HepG2 (cell line): ENCODE results near the gene RBM12. TPM values are rescaled to one million over a fixed set of nuclear protein-coding genes. Genes with fewer than 3 reads are reported as not detected.

ENCODE experiments used
- AKAP8 ChIP-seq: sonication (generic); formaldehyde crosslinking; IDR thresholded peaks from 2 replicates; pipeline ENCODE4 v1.5.1; 2020; ENCODE audit warnings: mild to moderate bottlenecking, missing genetic modification reagents
- AKNA ChIP-seq: sonication (generic); formaldehyde crosslinking; IDR thresholded peaks from 2 replicates; pipeline ENCODE4 v1.4.0; 2020; ENCODE audit warnings: missing genetic modification reagents, borderline replicate concordance
- ATF7 ChIP-seq, 2 experiments: fragments of 450-650 bp in 1 of 2; sonication (generic) in 1 of 2; formaldehyde crosslinking in 1 of 2; IDR thresholded peaks; 2 replicates each; pipeline versions ENCODE4 v1.4.0 to v1.6.1; 2016 to 2020; ENCODE audit warnings: antibody characterized with exemption in 1 of 2, mild to moderate bottlenecking in 1 of 2, missing genetic modification reagents in 1 of 2
- CEBPB ChIP-seq: IDR thresholded peaks from 2 replicates; pipeline ENCODE4 v1.6.1; 2011; ENCODE audit warnings: low read depth, low read length, improper control_type of control experiment, borderline replicate concordance
- DMAP1 ChIP-seq: IDR thresholded peaks from 2 replicates; pipeline ENCODE4 v1.6.1; 2016
- ELF3 ChIP-seq: IDR thresholded peaks from 2 replicates; pipeline ENCODE4 v1.6.1; 2016; ENCODE audit warnings: missing genetic modification reagents, missing compliant biosample characterization
- FLYWCH1 ChIP-seq: sonication (generic); formaldehyde crosslinking; IDR thresholded peaks from 2 replicates; pipeline ENCODE4 v1.8.1; 2023; ENCODE audit warnings: mild to moderate bottlenecking, missing genetic modification reagents
- FUBP1 ChIP-seq: sonication (generic); formaldehyde crosslinking; IDR thresholded peaks from 2 replicates; pipeline ENCODE4 v1.5.1; 2020; ENCODE audit warnings: missing genetic modification reagents, mild to moderate bottlenecking, borderline replicate concordance
- HMGA1 ChIP-seq: sonication (generic); formaldehyde crosslinking; conservative IDR thresholded peaks from 2 replicates; pipeline ENCODE4 v1.4.0; 2020; ENCODE audit warnings: missing genetic modification reagents
- HOXA5 ChIP-seq: sonication (generic); formaldehyde crosslinking; IDR thresholded peaks from 2 replicates; pipeline ENCODE4 v1.4.0; 2020; ENCODE audit warnings: missing genetic modification reagents
- IKZF1 ChIP-seq: fragments of 450-650 bp; IDR thresholded peaks from 2 replicates; pipeline ENCODE4 v1.7.1; 2016
- ISL2 ChIP-seq: sonication (generic); formaldehyde crosslinking; IDR thresholded peaks from 2 replicates; pipeline ENCODE4 v1.5.0; 2020; ENCODE audit warnings: missing genetic modification reagents
- KAT7 ChIP-seq: IDR thresholded peaks from 2 replicates; pipeline ENCODE4 v1.6.1; 2018; ENCODE audit warnings: borderline replicate concordance, missing compliant biosample characterization
- MED13 ChIP-seq: sonication (generic); formaldehyde crosslinking; IDR thresholded peaks from 2 replicates; pipeline ENCODE4 v1.5.0; 2020; ENCODE audit warnings: missing genetic modification reagents
- NFE2L1 ChIP-seq: sonication (generic); formaldehyde crosslinking; IDR thresholded peaks from 2 replicates; pipeline ENCODE4 v1.4.0; 2020; ENCODE audit warnings: missing genetic modification reagents, mild to moderate bottlenecking, borderline replicate concordance
- NR2C2 ChIP-seq: sonication (generic); formaldehyde crosslinking; IDR thresholded peaks from 2 replicates; pipeline ENCODE4 v1.4.0; 2020; ENCODE audit warnings: missing genetic modification reagents, mild to moderate bottlenecking, moderate library complexity, borderline replicate concordance
- TBP ChIP-seq: sonication (generic); formaldehyde crosslinking; IDR thresholded peaks from 2 replicates; pipeline ENCODE4 v1.5.0; 2020; ENCODE audit warnings: missing genetic modification reagents
- THAP11 ChIP-seq: IDR thresholded peaks from 2 replicates; pipeline ENCODE4 v1.6.1; 2016; ENCODE audit warnings: missing biosample characterization, missing genetic modification reagents
- ZNF317 ChIP-seq: sonication (generic); formaldehyde crosslinking; IDR thresholded peaks from 2 replicates; pipeline ENCODE4 v1.5.0; 2020; ENCODE audit warnings: mild to moderate bottlenecking, missing genetic modification reagents
- ZNF770 ChIP-seq: sonication (generic); formaldehyde crosslinking; IDR thresholded peaks from 2 replicates; pipeline ENCODE4 v1.5.0; 2020; ENCODE audit warnings: mild to moderate bottlenecking, missing genetic modification reagents
- polyA plus RNA-seq, 8 experiments: library from polyadenylated mRNA; depleted of rRNA in 3 of 8; stranded (reverse) in 7 of 8; unstranded in 1 of 8; fragments of >200 nt; fragmentation: Illumina TruSeq in 4 of 8; extraction: Trizol in 4 of 8; gene quantifications; 2 replicates each; pipeline versions ENCODE4 v1.2.1 to v1.2.3, GENCODE V29; 2011 to 2016; ENCODE audit warnings: low read depth in 4 of 8, missing spikeins in 1 of 8, mixed read lengths in 1 of 8; ENCODE audit not compliant: insufficient read depth in 1 of 8
- total RNA-seq, 5 experiments: library from RNA; depleted of rRNA; stranded (reverse); fragments of >200 nt; fragmentation: Illumina TruSeq; extraction: Trizol; gene quantifications; 2 replicates each; pipeline ENCODE4 v1.2.3, GENCODE V29; 2016; ENCODE audit warnings: low read depth in 1 of 5

RBM12 gene
- total and polyA plus RNA-seq, 2 of the 13 experiments (the other 11 are each of a cell fraction or from before 2014, with no cell fraction given), result 97.9 to 104 TPM

- TF ChIP-seq FUBP1 (CRISPR knock-in tag) (no peak), ATF7 (IDR thresholded peaks at IDR 0.05) (no peak), ATF7 (CRISPR knock-in tag; IDR thresholded peaks at IDR 0.05) (peak; percentile 18; the same call in 1 of the 2 replicates), NFE2L1 (peak; percentile 21; the same call in 1 of the 2 replicates), IKZF1 (no peak), ISL2 (no peak), DMAP1 (CRISPR knock-in tag) (no peak), TBP (CRISPR knock-in tag) (no peak), AKAP8 (CRISPR knock-in tag) (no peak; the same call in 1 of the 2 replicates), ZNF770 (CRISPR knock-in tag) (no peak), KAT7 (CRISPR knock-in tag) (no peak), ZNF317 (CRISPR knock-in tag) (no peak), NR2C2 (CRISPR knock-in tag) (0 out of 2 replicates have a peak, but pooled peaks have one; percentile 31), HOXA5 (CRISPR knock-in tag) (0 out of 2 replicates have a peak, but pooled peaks have one; percentile 25), AKNA (CRISPR knock-in tag) (no peak), HMGA1 (CRISPR knock-in tag) (no peak), MED13 (0 out of 2 replicates have a peak, but pooled peaks have one; percentile 36), THAP11 (no peak), FLYWCH1 (CRISPR knock-in tag) (no peak), CEBPB (no peak), ELF3 (CRISPR knock-in tag) (0 out of 2 replicates have a peak, but pooled peaks have one; percentile 32)
These were observed 63.4 kb downstream of the RBM12 start (continued) for GRCh38 chr20:35600993-35601973.
